Hepatocyte (in vitro differentiated cells): Measurements from ENCODE around the gene ACBD3. TPM values are rescaled to one million over a fixed set of nuclear protein-coding genes. Genes with fewer than 3 reads are reported as not detected.

Source experiments
- DNase-seq: peaks from one replicate; pipeline ENCODE4 v3.0.0-alpha.2; 2016; ENCODE audit warnings: low spot score
- H2AFZ ChIP-seq: fragments of 200-600 bp; sonication (generic); 2 replicates; pipeline ENCODE4 v1.6.0; 2016; ENCODE audit warnings: antibody characterized with exemption, mild to moderate bottlenecking
- H3K27ac ChIP-seq: fragments of 200-600 bp; sonication (generic); 2 replicates; pipeline ENCODE4 v1.5.1; 2016; ENCODE audit warnings: mild to moderate bottlenecking
- H3K27me3 ChIP-seq: fragments of 200-600 bp; sonication (generic); 2 replicates; pipeline ENCODE4 v1.6.1; 2016
- H3K36me3 ChIP-seq: fragments of 200-600 bp; sonication (generic); replicated peaks from 2 replicates; pipeline ENCODE4 v1.5.1; 2016; ENCODE audit warnings: low read depth; ENCODE audit not compliant: insufficient read depth
- H3K4me1 ChIP-seq: fragments of 200-600 bp; sonication (generic); 2 replicates; pipeline ENCODE4 v1.5.1; 2016; ENCODE audit warnings: mild to moderate bottlenecking, moderate library complexity; ENCODE audit not compliant: insufficient read depth
- H3K4me2 ChIP-seq: fragments of 200-600 bp; sonication (generic); 2 replicates; pipeline ENCODE4 v1.6.0; 2016
- H3K4me3 ChIP-seq: fragments of 200-600 bp; sonication (generic); 2 replicates; pipeline ENCODE4 v1.5.1; 2016; ENCODE audit warnings: mild to moderate bottlenecking
- H3K79me2 ChIP-seq: fragments of 200-600 bp; sonication (generic); 2 replicates; pipeline ENCODE4 v1.6.0; 2017; ENCODE audit warnings: mild to moderate bottlenecking
- H3K9me2 ChIP-seq: fragments of 200-600 bp; sonication (generic); replicated peaks from 2 replicates; pipeline ENCODE4 v1.6.0; 2017; ENCODE audit warnings: mild to moderate bottlenecking; ENCODE audit not compliant: insufficient read depth
- H3K9me3 ChIP-seq: fragments of 200-600 bp; sonication (generic); 2 replicates; pipeline ENCODE4 v1.5.1; 2016; ENCODE audit warnings: low read depth, mild to moderate bottlenecking
- H4K20me1 ChIP-seq: fragments of 200-600 bp; sonication (generic); 2 replicates; pipeline ENCODE4 v1.6.0; 2016; ENCODE audit warnings: mild to moderate bottlenecking; ENCODE audit not compliant: insufficient read depth, poor library complexity, severe bottlenecking
- CTCF ChIP-seq: fragments of 200-600 bp; sonication (generic); IDR thresholded peaks from 2 replicates; pipeline ENCODE4 v1.5.1; 2016; ENCODE audit warnings: antibody characterized with exemption, mild to moderate bottlenecking; ENCODE audit not compliant: poor library complexity
- EZH2 ChIP-seq: fragments of 200-600 bp; sonication (generic); IDR thresholded peaks from 2 replicates; pipeline ENCODE4 v1.6.1; 2016; ENCODE audit warnings: antibody characterized with exemption, mild to moderate bottlenecking, borderline replicate concordance
- EZH2phosphoT487 ChIP-seq: fragments of 200-600 bp; sonication (generic); IDR thresholded peaks from one replicate; pipeline ENCODE4 v1.6.1; 2018; ENCODE audit warnings: antibody characterized with exemption, mild to moderate bottlenecking, low read depth, moderate library complexity; ENCODE audit not compliant: unreplicated experiment, severe bottlenecking
- WGBS: methylation state at CpG from one replicate; pipeline ENCODE4 v1.1.6; 2016; ENCODE audit warnings: low lambda C conversion rate; ENCODE audit errors: missing lambda C conversion rate; 5-methylcytosine and 5-hydroxymethylcytosine counted together
- polyA plus RNA-seq: library from polyadenylated mRNA; unstranded; fragments of >200 nt; fragmentation: Nextera tagmentation; extraction: Ambion mirVana; gene quantifications from 2 replicates; pipeline ENCODE4 v1.2.1, GENCODE V29; 2016
- total RNA-seq: library from RNA; depleted of rRNA; stranded (reverse); fragments of >200 nt; gene quantifications from 2 replicates; pipeline ENCODE4 v1.2.3, GENCODE V29; 2014

The ACBD3 gene
- total and polyA plus RNA-seq, 2 experiments from 2014 or later = 50.8 to 60.3 TPM

GRCh38 chr1:226100436-226101391 lies 85.8 kb downstream of the ACBD3 start:
- WGBS = 15% methylated on average over 32 of the region's 32 CpGs
- DNase-seq = peak; percentile 48

GRCh38 chr1:226098870-226099835 lies 87.4 kb downstream of the ACBD3 start:
- Histone ChIP-seq H3K4me1 (no peaks in the 10 kb centered on the region), H3K27me3 (no peaks in the 10 kb centered on the region), H4K20me1 (no peaks in the 10 kb centered on the region), H3K27ac (no peak overlapping the region), H2AFZ (no peak overlapping the region), H3K79me2 (no peaks in the 10 kb centered on the region), H3K36me3 (no peaks in the 10 kb centered on the region), H3K4me3 (no peak overlapping the region), H3K9me3 (no peaks in the 10 kb centered on the region), H3K9me2 (no peaks in the 10 kb centered on the region), H3K4me2 (no peak overlapping the region)
- no peak for TF ChIP-seq CTCF
- TF ChIP-seq EZH2 = no peak
- TF ChIP-seq EZH2phosphoT487 = no peak
- DNase-seq = no peak
- WGBS = 86% methylated on average over 3 of the region's 3 CpGs

More at GRCh38 chr1:226100436-226101391, 85.8 kb downstream of the ACBD3 start:
- Histone ChIP-seq H4K20me1 (no peaks in the 10 kb centered on the region), H3K27me3 (no peaks in the 10 kb centered on the region), H3K79me2 (no peaks in the 10 kb centered on the region), H3K9me3 (no peaks in the 10 kb centered on the region), H3K4me1 (no peaks in the 10 kb centered on the region), H2AFZ (peak overlapping the region; percentile 79), H3K27ac (no peak overlapping the region), H3K9me2 (no peaks in the 10 kb centered on the region), H3K36me3 (no peaks in the 10 kb centered on the region), H3K4me3 (peak overlapping the region; percentile 22), H3K4me2 (peak overlapping the region; percentile 86)
- no peak for TF ChIP-seq EZH2

- no peak overlapping the region for H3K4me3 ChIP-seq
- H2AFZ ChIP-seq = no peak overlapping the region
- TF ChIP-seq CTCF = no peak
- no peak for TF ChIP-seq EZH2phosphoT487
- no peak for TF ChIP-seq EZH2
- H3K4me1 ChIP-seq = no peaks in the 10 kb centered on the region
- H4K20me1 ChIP-seq = no peaks in the 10 kb centered on the region
- 54% methylated on average over 4 of the region's 5 CpGs for WGBS
- H3K9me2 ChIP-seq = no peaks in the 10 kb centered on the region
- H3K4me2 ChIP-seq = peak overlapping the region; percentile 12
- no peaks in the 10 kb centered on the region for H3K36me3 ChIP-seq
- no peaks in the 10 kb centered on the region for H3K27me3 ChIP-seq
- H3K27ac ChIP-seq = no peak overlapping the region
- H3K9me3 ChIP-seq = no peaks in the 10 kb centered on the region
- no peaks in the 10 kb centered on the region for H3K79me2 ChIP-seq
- no peak for DNase-seq
Measured at GRCh38 chr1:226097866-226098625, 88.5 kb downstream of the ACBD3 start.
